GM19193 (cell line): ENCODE results near the gene HIF3A.

ENCODE experiments used
- POLR2A ChIP-seq: IDR thresholded peaks from 4 replicates; pipeline ENCODE4 v1.6.1; 2011; ENCODE audit not compliant: insufficient read depth, insufficient read length; ENCODE audit errors: extremely low read depth

HIF3A gene

GRCh38 chr19:46296722-46297461 lies at the start of gene HIF3A:
TSS of gene HIF3A (plus strand) at chr19:46297042. CDS start at chr19:46297077, 35 bp downstream.
- no peak for TF ChIP-seq POLR2A

GRCh38 chr19:46250076-46250735 lies 46.6 kb upstream of the HIF3A start:
- TF ChIP-seq POLR2A, result no peak

- TF ChIP-seq POLR2A, result no peak
Measured at GRCh38 chr19:46251416-46251815, 45.4 kb upstream of the HIF3A start.

DNA sequence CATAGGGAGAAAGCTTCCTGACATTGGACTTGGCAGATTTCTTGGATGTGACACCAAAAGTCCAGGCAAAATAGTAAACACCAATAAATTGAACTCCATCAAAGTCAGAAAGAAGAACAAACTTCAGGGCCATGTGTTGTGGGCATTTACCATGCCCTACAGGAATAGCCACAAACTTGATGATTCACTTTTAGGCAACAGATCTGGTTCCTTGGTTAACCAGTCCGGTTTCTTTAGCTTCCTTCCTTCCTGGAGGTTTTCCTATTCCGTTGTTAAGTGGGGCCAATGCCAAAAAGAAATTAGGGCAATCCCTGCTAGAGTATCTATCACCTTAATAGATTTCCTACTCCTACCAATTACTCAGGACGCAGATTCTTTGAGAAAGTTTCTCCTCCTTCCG lies 42.1 kb upstream of the HIF3A start:
- TF ChIP-seq POLR2A, result no peak

- no peak for TF ChIP-seq POLR2A
Measured at GRCh38 chr19:46256855-46257254, 40.0 kb upstream of the HIF3A start.

GRCh38 chr19:46265217-46265828 lies 31.5 kb upstream of the HIF3A start:
- no peak for TF ChIP-seq POLR2A

DNA sequence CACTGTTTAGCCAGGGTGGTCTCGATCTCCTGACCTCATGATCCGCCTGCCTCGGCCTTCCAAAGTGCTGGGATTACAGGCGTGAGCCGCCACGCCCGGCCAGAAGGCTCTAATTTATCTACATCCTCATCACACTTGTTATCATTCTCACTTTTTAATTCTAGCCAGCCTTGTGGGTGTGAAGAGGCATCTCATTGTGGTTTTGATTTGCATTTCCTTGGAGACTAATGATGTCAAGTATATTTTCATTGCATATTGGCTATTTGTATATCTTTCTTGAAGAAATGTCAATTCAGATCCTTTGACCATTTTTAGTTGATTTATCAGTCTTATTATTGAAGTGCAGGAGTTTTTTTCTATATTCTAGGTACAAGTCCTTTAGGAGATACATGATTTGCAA lies 27.7 kb upstream of the HIF3A start:
- TF ChIP-seq POLR2A, result no peak

- TF ChIP-seq POLR2A, result no peak
Measured at GRCh38 chr19:46270521-46271256, 26.2 kb upstream of the HIF3A start.

GRCh38 chr19:46271481-46272197 lies 25.2 kb upstream of the HIF3A start:
- no peak for TF ChIP-seq POLR2A

DNA sequence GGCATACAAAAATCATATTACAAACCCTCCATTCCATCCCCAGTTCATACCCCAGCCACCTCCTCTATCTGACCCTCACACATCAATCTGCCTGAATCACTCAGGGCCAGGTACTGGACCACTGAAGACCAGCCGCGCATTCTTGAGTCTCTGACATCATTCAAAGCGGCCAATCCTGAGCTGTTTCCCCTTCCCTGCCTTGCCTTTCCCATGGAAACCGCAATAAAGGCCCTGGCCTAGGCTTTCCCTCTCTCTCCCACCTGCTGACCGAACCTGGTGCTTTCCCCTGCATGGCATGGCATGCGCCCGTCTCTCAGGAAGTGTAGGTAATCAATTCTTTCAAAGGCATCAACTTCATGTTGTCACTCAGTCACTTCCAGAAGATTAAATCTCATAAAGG lies 17.7 kb upstream of the HIF3A start:
- TF ChIP-seq POLR2A, result no peak

- TF ChIP-seq POLR2A, result no peak
Measured at GRCh38 chr19:46283771-46284170, 13.1 kb upstream of the HIF3A start.

DNA sequence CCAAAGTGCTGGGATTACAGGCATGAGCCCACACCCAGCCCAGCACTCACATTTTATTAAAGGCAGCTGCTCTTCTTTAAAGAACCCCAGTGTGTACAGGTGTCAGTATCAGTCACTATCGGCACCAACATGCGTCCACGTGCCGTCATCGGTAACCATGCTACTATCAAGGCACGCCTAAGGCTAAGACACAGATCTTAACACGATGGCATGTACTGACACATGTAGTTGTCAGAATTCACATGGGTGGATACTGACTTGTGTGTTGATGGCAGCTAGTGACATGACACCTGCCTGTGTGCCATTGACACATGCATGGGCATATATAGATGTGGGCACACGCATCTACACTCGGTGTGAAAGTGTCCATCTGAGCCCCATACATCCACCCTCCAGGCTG lies 12.2 kb upstream of the HIF3A start:
- TF ChIP-seq POLR2A, result no peak

DNA sequence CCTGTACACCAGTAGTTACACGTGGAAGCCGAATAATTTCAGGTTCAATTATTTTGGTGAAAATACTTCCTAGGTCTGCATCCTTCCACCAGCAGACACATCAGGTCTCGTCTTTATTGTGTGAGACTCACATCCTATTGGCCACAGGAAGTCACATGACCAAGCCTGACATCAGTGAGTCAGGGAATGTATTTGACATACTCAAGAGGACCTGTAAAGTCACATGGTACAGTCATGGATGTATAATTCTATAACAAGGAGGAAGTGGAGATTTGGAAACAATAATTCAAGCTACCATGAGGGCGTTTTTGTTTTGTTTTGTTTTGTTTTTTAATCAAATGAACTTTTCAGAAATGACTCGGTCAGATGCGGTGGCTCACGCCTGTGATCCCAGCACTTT lies 9.3 kb upstream of the HIF3A start:
- TF ChIP-seq POLR2A, result no peak

DNA sequence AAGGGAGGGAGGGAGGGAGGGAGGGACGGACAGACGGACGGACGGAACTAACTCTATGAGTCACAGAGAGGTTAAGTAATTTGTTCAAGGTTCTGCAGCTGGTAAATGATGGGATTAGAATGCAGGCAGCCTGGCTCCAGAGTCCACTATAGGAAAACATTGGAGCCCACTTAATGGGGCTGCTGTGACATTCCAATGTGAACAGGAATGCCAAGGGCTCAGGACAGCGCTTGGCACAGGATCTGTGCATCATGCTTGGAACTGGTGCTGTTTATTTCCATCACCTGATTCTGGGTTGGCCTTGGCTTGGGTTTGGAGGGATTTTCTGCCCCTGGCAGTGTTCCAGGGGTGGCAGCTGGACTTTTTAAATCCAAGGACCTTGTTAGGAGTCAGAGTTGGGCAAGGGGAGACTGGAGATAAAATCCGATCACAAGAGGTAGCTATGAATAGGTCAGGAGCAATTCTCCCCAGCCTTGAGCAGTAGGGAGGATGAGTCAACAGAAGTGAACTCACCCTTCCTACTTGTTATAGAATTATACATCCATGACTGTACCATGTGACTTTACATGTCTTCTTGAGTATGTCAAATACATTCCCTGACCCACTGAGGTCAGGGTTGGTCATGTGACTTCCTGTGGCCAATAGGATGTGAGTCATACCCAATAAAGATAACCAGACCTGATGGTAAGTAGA lies 7.8 kb upstream of the HIF3A start:
- TF ChIP-seq POLR2A, result no peak
